Stimulated activated CD8-positive, alpha-beta memory T cell treated with anti-CD3 and anti-CD28 coated beads, Interleukin-15, amount 100 ng/mL, for 1 hour (primary cell): ENCODE measurements around the gene JAG2.

Source experiments
- DNase-seq: peaks from one replicate; pipeline ENCODE4 v3.0.0-alpha.2; 2020; ENCODE audit warnings: low read depth

JAG2 gene

GRCh38 chr14:105138551-105139111, 29.9 kb downstream of the JAG2 start:
- DNase-seq = no peak

GRCh38 chr14:105138021-105138541, 30.5 kb downstream of the JAG2 start:
- DNase-seq = no peak

- DNase-seq = no peak
Measured at GRCh38 chr14:105137481-105138020, 31.0 kb downstream of the JAG2 start.

GRCh38 chr14:105136401-105137322, 31.9 kb downstream of the JAG2 start:
- DNase-seq = no peak

GRCh38 chr14:105135700-105136395, 32.7 kb downstream of the JAG2 start:
- DNase-seq = no peak

GRCh38 chr14:105132921-105133654, 35.5 kb downstream of the JAG2 start:
- DNase-seq = no peak

- DNase-seq = no peak
Measured at GRCh38 chr14:105131241-105131640, 37.3 kb downstream of the JAG2 start.

GRCh38 chr14:105128059-105128458, 40.5 kb downstream of the JAG2 start:
- DNase-seq = no peak

- DNase-seq = no peak
Measured at GRCh38 chr14:105126981-105127329, 41.6 kb downstream of the JAG2 start.

- DNase-seq = no peak
Measured at GRCh38 chr14:105126126-105126980, 42.2 kb downstream of the JAG2 start.

- no peak for DNase-seq
Measured at GRCh38 chr14:105124823-105125222, 43.8 kb downstream of the JAG2 start.

- DNase-seq = no peak
Measured at GRCh38 chr14:105123981-105124765, 44.4 kb downstream of the JAG2 start.

GRCh38 chr14:105123064-105123665, 45.4 kb downstream of the JAG2 start:
- DNase-seq = no peak

- DNase-seq = no peak
Measured at GRCh38 chr14:105120056-105120455, 48.5 kb downstream of the JAG2 start.

- no peak for DNase-seq
Measured at GRCh38 chr14:105119408-105120025, 49.1 kb downstream of the JAG2 start.

GRCh38 chr14:105118646-105119407, 49.7 kb downstream of the JAG2 start:
- DNase-seq = no peak

GRCh38 chr14:105117710-105118385, 50.7 kb downstream of the JAG2 start:
- no peak for DNase-seq

- no peak for DNase-seq
Measured at GRCh38 chr14:105117257-105117646, 51.3 kb downstream of the JAG2 start.
